GM23338 (cell line): Measurements from ENCODE around the gene LOC101059915.
"Not testable (repeated sequence)": the region's sequence is repeated elsewhere in the genome, so short reads cannot be mapped to it uniquely, and the experiment has no call there.

Experiments
- ATAC-seq: fragments of 200-7000 bp; cut with Tn5 transposase; 3 replicates; pipeline ENCODE4 v1.9.1; 2020
- DNase-seq: peaks from one replicate; pipeline ENCODE4 v3.0.0-alpha.2; 2015; ENCODE audit warnings: low spot score
- H2AFZ ChIP-seq: fragments of 200-600 bp; sonication (generic); 2 replicates; pipeline ENCODE4 v1.8.0; 2016; ENCODE audit warnings: antibody characterized with exemption, mild to moderate bottlenecking, moderate library complexity
- H3F3A ChIP-seq: fragments of 200-600 bp; sonication (generic); replicated peaks from 2 replicates; pipeline ENCODE4 v1.8.0; 2017; ENCODE audit warnings: antibody characterized with exemption, mixed run types, low read depth
- H3K27ac ChIP-seq: fragments of 200-600 bp; sonication (generic); 2 replicates; pipeline ENCODE4 v1.6.1; 2016; ENCODE audit warnings: low read depth
- H3K27me3 ChIP-seq: fragments of 200-600 bp; sonication (generic); 2 replicates; pipeline ENCODE4 v1.8.0; 2016; ENCODE audit warnings: mild to moderate bottlenecking, mixed run types, moderate library complexity; ENCODE audit not compliant: insufficient read depth
- H3K36me3 ChIP-seq: fragments of 200-600 bp; sonication (generic); 2 replicates; pipeline ENCODE4 v1.8.0; 2016; ENCODE audit warnings: mild to moderate bottlenecking; ENCODE audit not compliant: insufficient read depth
- H3K4me1 ChIP-seq: fragments of 200-600 bp; sonication (generic); 2 replicates; pipeline ENCODE4 v1.8.0; 2016; ENCODE audit warnings: mild to moderate bottlenecking, moderate library complexity; ENCODE audit not compliant: insufficient read depth
- H3K4me2 ChIP-seq: fragments of 200-600 bp; sonication (generic); 2 replicates; pipeline ENCODE4 v1.7.1; 2017; ENCODE audit warnings: mixed run types
- H3K4me3 ChIP-seq: fragments of 200-600 bp; sonication (generic); 2 replicates; pipeline ENCODE4 v1.6.1; 2016; ENCODE audit warnings: mixed run types
- H3K79me2 ChIP-seq: fragments of 200-600 bp; sonication (generic); replicated peaks from 2 replicates; pipeline ENCODE4 v1.8.0; 2017; ENCODE audit warnings: mild to moderate bottlenecking; ENCODE audit not compliant: insufficient read depth
- H3K9me2 ChIP-seq: fragments of 200-600 bp; sonication (generic); 2 replicates; pipeline ENCODE4 v1.8.0; 2017; ENCODE audit not compliant: insufficient read depth
- H4K20me1 ChIP-seq: fragments of 200-600 bp; sonication (generic); replicated peaks from 2 replicates; pipeline ENCODE4 v1.8.0; 2017; ENCODE audit warnings: mild to moderate bottlenecking; ENCODE audit not compliant: insufficient read depth
- H3K27ac Mint-ChIP-seq: 2 replicates; pipeline ENCODE4 v1.8.0; 2020; ENCODE audit warnings: inconsistent platforms, mild to moderate bottlenecking, moderate library complexity, mixed read lengths
- H3K27me3 Mint-ChIP-seq: 3 replicates; pipeline ENCODE4 v1.8.0; 2022; ENCODE audit warnings: low read depth, mild to moderate bottlenecking, moderate library complexity, mixed read lengths, inconsistent platforms; ENCODE audit not compliant: insufficient read depth, poor library complexity
- H3K36me3 Mint-ChIP-seq: 3 replicates; pipeline ENCODE4 v1.8.0; 2021; ENCODE audit warnings: low read depth, mild to moderate bottlenecking, inconsistent platforms, moderate library complexity, mixed read lengths
- H3K4me1 Mint-ChIP-seq: 3 replicates; pipeline ENCODE4 v1.8.0; 2020; ENCODE audit warnings: mild to moderate bottlenecking, inconsistent platforms, mixed read lengths
- H3K4me3 Mint-ChIP-seq: 3 replicates; pipeline ENCODE4 v1.8.0; 2021; ENCODE audit warnings: moderate library complexity, mild to moderate bottlenecking, inconsistent platforms, mixed read lengths
- H3K9me3 Mint-ChIP-seq: 3 replicates; pipeline ENCODE4 v1.8.0; 2020; ENCODE audit warnings: moderate library complexity, mild to moderate bottlenecking, inconsistent platforms, mixed read lengths
- CREB1 ChIP-seq: fragments of 250-450 bp; sonication (Bioruptor Pico); IDR thresholded peaks from 2 replicates; pipeline ENCODE4 v1.5.0; 2020; ENCODE audit warnings: low read depth, mild to moderate bottlenecking, moderate library complexity
- ETS1 ChIP-seq: IDR thresholded peaks from 2 replicates; pipeline ENCODE4 v1.6.1; 2016; ENCODE audit warnings: antibody characterized with exemption
- EZH2 ChIP-seq: fragments of 200-600 bp; sonication (generic); IDR thresholded peaks from one replicate; pipeline ENCODE4 v1.8.0; 2017; ENCODE audit warnings: antibody characterized with exemption, mild to moderate bottlenecking, low read depth; ENCODE audit not compliant: unreplicated experiment
- JUNB ChIP-seq: IDR thresholded peaks from one replicate; pipeline ENCODE4 v1.6.1; 2016; ENCODE audit warnings: antibody characterized with exemption; ENCODE audit not compliant: unreplicated experiment
- STAT1 ChIP-seq: IDR thresholded peaks from one replicate; pipeline ENCODE4 v1.6.1; 2016; ENCODE audit warnings: antibody characterized with exemption; ENCODE audit not compliant: unreplicated experiment
- ZNF331 ChIP-seq: fragments of 250-450 bp; sonication (Bioruptor Pico); IDR thresholded peaks from 2 replicates; pipeline ENCODE4 v1.5.0; 2020; ENCODE audit warnings: low read depth, mild to moderate bottlenecking, moderate library complexity
- TF ChIP-seq, protein P1 (sequence below): fragments of 250-450 bp; sonication (Bioruptor Pico); IDR thresholded peaks from 2 replicates; pipeline ENCODE4 v1.5.0; 2020; ENCODE audit warnings: mild to moderate bottlenecking, moderate library complexity

Gene LOC101059915

GRCh38 chrX:71676068-71676795, 8.9 kb downstream of the LOC101059915 start:
- not testable (repeated sequence) for H3K4me3 ChIP-seq, H2AFZ ChIP-seq, H3K79me2 ChIP-seq, DNase-seq, ATAC-seq, H3K27me3 Mint-ChIP-seq, H3K27me3 ChIP-seq, H3K4me2 ChIP-seq, H3F3A ChIP-seq, H3K27ac Mint-ChIP-seq, H4K20me1 ChIP-seq, H3K27ac ChIP-seq, H3K36me3 Mint-ChIP-seq, H3K9me2 ChIP-seq, H3K4me3 Mint-ChIP-seq, H3K4me1 ChIP-seq, H3K4me1 Mint-ChIP-seq, H3K36me3 ChIP-seq
- H3K9me3 Mint-ChIP-seq, result peaks cover 15% of the 10 kb centered on the region

- not testable (repeated sequence) for H3K4me3 ChIP-seq, H3K36me3 Mint-ChIP-seq, DNase-seq, H3K4me2 ChIP-seq, H3K27me3 ChIP-seq, H3K27me3 Mint-ChIP-seq, H3K4me1 ChIP-seq, H3K79me2 ChIP-seq, ATAC-seq, H3K4me3 Mint-ChIP-seq, H3F3A ChIP-seq, H3K36me3 ChIP-seq, H3K27ac Mint-ChIP-seq, H3K9me2 ChIP-seq, H3K27ac ChIP-seq, H2AFZ ChIP-seq, H4K20me1 ChIP-seq, H3K4me1 Mint-ChIP-seq
- H3K9me3 Mint-ChIP-seq, result peaks cover 15% of the 10 kb centered on the region
Measured at GRCh38 chrX:71677195-71677594, 9.8 kb downstream of the LOC101059915 start.

DNA sequence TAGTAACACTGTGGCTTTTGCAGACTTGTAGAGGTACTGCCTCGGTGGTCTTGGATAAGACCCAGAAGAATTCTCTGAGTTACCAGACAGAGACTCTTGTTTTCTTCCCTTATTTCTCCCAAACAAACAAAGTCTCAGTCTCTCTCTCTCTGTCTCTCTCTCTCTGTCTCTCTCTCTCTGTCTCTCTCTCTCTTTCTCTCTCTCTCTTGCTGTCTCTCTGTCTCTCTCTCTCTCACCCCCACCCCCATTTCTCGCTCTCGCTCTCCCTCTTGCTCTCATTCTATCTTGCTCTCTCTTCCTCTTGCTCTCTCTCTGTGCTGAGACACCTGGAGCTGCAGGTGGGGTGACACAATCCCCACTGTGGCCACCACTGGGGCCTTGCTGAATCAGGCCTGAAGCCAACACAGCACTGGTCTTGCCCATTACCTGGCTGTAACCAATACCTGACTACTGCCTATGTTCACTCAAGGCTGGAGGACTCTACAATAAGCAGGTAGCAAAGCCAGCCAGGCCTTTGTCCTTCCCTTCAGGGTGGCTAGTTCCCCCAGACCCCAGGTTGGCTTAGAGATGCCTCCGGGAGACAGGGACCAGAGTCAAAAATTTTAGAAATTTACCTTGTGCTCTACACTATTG, 12.3 kb downstream of the LOC101059915 start:
- ATAC-seq, result no peak
- Histone ChIP-seq H4K20me1 (no peaks in the 10 kb centered on the region), H3K79me2 (no peaks in the 10 kb centered on the region), H2AFZ (no peak overlapping the region), H3K9me2 (no peaks in the 10 kb centered on the region), H3K27ac (no peak overlapping the region), H3K4me1 (no peaks in the 10 kb centered on the region), H3K4me2 (no peak overlapping the region), H3K36me3 (no peaks in the 10 kb centered on the region), H3K27me3 (no peaks in the 10 kb centered on the region), H3K4me3 (no peak overlapping the region), H3F3A (no peaks in the 10 kb centered on the region)
- DNase-seq, result no peak
- H3K36me3 Mint-ChIP-seq, result no peaks in the 10 kb centered on the region
- H3K4me3 Mint-ChIP-seq, result no peak overlapping the region
- H3K27ac Mint-ChIP-seq, result no peak overlapping the region
- no peaks in the 10 kb centered on the region for H3K4me1 Mint-ChIP-seq
- peaks cover 11% of the 10 kb centered on the region for H3K9me3 Mint-ChIP-seq
- peaks cover 2% of the 10 kb centered on the region for H3K27me3 Mint-ChIP-seq
- TF ChIP-seq JUNB (no peak), CREB1 (no peak), ETS1 (no peak), ZNF331 (no peak), STAT1 (no peak), EZH2 (no peak)
- TF ChIP-seq, protein P1, sequence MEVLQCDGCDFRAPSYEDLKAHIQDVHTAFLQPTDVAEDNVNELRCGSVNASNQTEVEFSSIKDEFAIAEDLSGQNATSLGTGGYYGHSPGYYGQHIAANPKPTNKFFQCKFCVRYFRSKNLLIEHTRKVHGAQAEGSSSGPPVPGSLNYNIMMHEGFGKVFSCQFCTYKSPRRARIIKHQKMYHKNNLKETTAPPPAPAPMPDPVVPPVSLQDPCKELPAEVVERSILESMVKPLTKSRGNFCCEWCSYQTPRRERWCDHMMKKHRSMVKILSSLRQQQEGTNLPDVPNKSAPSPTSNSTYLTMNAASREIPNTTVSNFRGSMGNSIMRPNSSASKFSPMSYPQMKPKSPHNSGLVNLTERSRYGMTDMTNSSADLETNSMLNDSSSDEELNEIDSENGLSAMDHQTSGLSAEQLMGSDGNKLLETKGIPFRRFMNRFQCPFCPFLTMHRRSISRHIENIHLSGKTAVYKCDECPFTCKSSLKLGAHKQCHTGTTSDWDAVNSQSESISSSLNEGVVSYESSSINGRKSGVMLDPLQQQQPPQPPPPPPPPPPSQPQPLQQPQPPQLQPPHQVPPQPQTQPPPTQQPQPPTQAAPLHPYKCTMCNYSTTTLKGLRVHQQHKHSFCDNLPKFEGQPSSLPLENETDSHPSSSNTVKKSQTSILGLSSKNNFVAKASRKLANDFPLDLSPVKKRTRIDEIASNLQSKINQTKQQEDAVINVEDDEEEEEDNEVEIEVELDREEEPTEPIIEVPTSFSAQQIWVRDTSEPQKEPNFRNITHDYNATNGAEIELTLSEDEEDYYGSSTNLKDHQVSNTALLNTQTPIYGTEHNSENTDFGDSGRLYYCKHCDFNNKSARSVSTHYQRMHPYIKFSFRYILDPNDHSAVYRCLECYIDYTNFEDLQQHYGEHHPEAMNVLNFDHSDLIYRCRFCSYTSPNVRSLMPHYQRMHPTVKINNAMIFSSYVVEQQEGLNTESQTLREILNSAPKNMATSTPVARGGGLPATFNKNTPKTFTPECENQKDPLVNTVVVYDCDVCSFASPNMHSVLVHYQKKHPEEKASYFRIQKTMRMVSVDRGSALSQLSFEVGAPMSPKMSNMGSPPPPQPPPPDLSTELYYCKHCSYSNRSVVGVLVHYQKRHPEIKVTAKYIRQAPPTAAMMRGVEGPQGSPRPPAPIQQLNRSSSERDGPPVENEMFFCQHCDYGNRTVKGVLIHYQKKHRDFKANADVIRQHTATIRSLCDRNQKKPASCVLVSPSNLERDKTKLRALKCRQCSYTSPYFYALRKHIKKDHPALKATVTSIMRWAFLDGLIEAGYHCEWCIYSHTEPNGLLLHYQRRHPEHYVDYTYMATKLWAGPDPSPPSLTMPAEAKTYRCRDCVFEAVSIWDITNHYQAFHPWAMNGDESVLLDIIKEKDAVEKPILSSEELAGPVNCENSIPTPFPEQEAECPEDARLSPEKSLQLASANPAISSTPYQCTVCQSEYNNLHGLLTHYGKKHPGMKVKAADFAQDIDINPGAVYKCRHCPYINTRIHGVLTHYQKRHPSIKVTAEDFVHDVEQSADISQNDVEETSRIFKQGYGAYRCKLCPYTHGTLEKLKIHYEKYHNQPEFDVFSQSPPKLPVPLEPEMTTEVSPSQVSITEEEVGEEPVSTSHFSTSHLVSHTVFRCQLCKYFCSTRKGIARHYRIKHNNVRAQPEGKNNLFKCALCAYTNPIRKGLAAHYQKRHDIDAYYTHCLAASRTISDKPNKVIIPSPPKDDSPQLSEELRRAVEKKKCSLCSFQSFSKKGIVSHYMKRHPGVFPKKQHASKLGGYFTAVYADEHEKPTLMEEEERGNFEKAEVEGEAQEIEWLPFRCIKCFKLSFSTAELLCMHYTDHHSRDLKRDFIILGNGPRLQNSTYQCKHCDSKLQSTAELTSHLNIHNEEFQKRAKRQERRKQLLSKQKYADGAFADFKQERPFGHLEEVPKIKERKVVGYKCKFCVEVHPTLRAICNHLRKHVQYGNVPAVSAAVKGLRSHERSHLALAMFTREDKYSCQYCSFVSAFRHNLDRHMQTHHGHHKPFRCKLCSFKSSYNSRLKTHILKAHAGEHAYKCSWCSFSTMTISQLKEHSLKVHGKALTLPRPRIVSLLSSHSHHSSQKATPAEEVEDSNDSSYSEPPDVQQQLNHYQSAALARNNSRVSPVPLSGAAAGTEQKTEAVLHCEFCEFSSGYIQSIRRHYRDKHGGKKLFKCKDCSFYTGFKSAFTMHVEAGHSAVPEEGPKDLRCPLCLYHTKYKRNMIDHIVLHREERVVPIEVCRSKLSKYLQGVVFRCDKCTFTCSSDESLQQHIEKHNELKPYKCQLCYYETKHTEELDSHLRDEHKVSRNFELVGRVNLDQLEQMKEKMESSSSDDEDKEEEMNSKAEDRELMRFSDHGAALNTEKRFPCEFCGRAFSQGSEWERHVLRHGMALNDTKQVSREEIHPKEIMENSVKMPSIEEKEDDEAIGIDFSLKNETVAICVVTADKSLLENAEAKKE (CRISPR knock-in tag), result no peak
